ENCODE measurements around the gene MSH5. TPM values are rescaled to one million over a fixed set of nuclear protein-coding genes. Genes with fewer than 3 reads are reported as not detected.

The MSH5 gene
- total and polyA plus RNA-seq, 2 of the 13 experiments (the other 11 are each of a cell fraction or from before 2014, with no cell fraction given) = 10.2 to 38.7 TPM

DNA sequence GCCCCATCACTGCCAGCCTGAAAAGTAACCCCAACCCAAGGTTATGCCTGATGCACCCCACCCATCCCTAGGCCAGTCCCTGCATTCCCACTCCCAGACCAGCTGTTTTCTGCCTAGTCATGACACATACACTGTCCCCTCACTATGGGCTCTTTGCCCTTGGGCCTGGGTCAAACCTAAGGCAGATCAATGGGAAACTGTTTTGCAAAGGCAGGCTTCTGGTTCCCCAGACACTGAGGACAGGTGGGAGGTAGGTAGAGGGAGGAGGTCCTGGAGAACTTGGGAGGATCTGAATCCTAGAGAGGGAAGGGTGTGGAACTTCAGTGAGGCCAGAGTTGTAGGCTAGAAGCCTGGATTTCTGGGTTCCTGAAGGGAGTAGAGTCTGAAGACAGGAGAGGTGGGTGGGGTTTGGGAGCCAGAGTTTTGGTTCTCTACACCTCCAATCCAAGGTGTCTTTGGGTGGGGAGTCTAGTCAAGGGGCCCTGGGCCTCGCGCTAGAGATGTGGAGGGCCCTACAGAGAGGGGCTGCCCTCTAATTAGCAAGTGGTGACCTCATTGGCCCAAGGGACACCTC lies 5.5 kb upstream of the MSH5 start (continued):
- TF ChIP-seq, protein P1, sequence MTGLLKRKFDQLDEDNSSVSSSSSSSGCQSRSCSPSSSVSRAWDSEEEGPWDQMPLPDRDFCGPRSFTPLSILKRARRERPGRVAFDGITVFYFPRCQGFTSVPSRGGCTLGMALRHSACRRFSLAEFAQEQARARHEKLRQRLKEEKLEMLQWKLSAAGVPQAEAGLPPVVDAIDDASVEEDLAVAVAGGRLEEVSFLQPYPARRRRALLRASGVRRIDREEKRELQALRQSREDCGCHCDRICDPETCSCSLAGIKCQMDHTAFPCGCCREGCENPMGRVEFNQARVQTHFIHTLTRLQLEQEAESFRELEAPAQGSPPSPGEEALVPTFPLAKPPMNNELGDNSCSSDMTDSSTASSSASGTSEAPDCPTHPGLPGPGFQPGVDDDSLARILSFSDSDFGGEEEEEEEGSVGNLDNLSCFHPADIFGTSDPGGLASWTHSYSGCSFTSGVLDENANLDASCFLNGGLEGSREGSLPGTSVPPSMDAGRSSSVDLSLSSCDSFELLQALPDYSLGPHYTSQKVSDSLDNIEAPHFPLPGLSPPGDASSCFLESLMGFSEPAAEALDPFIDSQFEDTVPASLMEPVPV (CRISPR knock-in tag; IDR thresholded peaks at IDR 0.05) = peak; percentile 83; the same call in 1 of the 2 replicates
- TF ChIP-seq RAD21 (CRISPR knock-in tag; IDR thresholded peaks at IDR 0.05) (no peak), NONO (IDR thresholded peaks at IDR 0.05) (no peak), NONO (CRISPR knock-in tag; conservative IDR thresholded peaks at IDR 0.05) (0 out of 2 replicates have a peak, but pooled peaks have one; percentile 65), ZNF10 (CRISPR knock-in tag; IDR thresholded peaks at IDR 0.05; ENCODE audit: borderline replicate concordance, low read depth) (no peak), HBP1 (CRISPR knock-in tag; IDR thresholded peaks at IDR 0.05; ENCODE audit: low read depth) (0 out of 2 replicates have a peak, but pooled peaks have one; percentile 64), DR1 (CRISPR knock-in tag; IDR thresholded peaks at IDR 0.05) (no peak), ZNF709 (CRISPR knock-in tag; IDR thresholded peaks at IDR 0.05) (0 out of 2 replicates have a peak, but pooled peaks have one; percentile 11), ZBTB20 (CRISPR knock-in tag; IDR thresholded peaks at IDR 0.05; ENCODE audit: borderline replicate concordance, low read depth) (no peak), ARID2 (CRISPR knock-in tag; IDR thresholded peaks at IDR 0.05; ENCODE audit: borderline replicate concordance) (0 out of 2 replicates have a peak, but pooled peaks have one; percentile 24), RFXANK (CRISPR knock-in tag; IDR thresholded peaks at IDR 0.05) (no peak), ISL2 (CRISPR knock-in tag; IDR thresholded peaks at IDR 0.05) (0 out of 2 replicates have a peak, but pooled peaks have one; percentile 1), TARDBP (CRISPR knock-in tag; IDR thresholded peaks at IDR 0.05) (peak; percentile 63; the same call in 1 of the 2 replicates), JUNB (CRISPR knock-in tag; IDR thresholded peaks at IDR 0.05; ENCODE audit: borderline replicate concordance) (0 out of 2 replicates have a peak, but pooled peaks have one; percentile 27), NR2F6 (IDR thresholded peaks at IDR 0.05) (no peak), NR2F6 (CRISPR knock-in tag; IDR thresholded peaks at IDR 0.05) (peak; percentile 43; the same call in 1 of the 2 replicates), MAZ (IDR thresholded peaks at IDR 0.05; ENCODE audit: borderline replicate concordance, low read depth, low read length) (no peak), MAZ (CRISPR knock-in tag; IDR thresholded peaks at IDR 0.05; ENCODE audit: low read depth) (0 out of 2 replicates have a peak, but pooled peaks have one; percentile 19), ZNF441 (CRISPR knock-in tag; IDR thresholded peaks at IDR 0.05; ENCODE audit: borderline replicate concordance) (peak; percentile 54; the same call in 1 of the 2 replicates)
- TF ChIP-seq, protein P2, sequence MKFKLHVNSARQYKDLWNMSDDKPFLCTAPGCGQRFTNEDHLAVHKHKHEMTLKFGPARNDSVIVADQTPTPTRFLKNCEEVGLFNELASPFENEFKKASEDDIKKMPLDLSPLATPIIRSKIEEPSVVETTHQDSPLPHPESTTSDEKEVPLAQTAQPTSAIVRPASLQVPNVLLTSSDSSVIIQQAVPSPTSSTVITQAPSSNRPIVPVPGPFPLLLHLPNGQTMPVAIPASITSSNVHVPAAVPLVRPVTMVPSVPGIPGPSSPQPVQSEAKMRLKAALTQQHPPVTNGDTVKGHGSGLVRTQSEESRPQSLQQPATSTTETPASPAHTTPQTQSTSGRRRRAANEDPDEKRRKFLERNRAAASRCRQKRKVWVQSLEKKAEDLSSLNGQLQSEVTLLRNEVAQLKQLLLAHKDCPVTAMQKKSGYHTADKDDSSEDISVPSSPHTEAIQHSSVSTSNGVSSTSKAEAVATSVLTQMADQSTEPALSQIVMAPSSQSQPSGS (CRISPR knock-in tag; IDR thresholded peaks at IDR 0.05) = no peak
- TF ChIP-seq, protein P3, sequence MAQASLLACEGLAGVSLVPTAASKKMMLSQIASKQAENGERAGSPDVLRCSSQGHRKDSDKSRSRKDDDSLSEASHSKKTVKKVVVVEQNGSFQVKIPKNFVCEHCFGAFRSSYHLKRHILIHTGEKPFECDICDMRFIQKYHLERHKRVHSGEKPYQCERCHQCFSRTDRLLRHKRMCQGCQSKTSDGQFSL (CRISPR knock-in tag; IDR thresholded peaks at IDR 0.05) = no peak
- TF ChIP-seq, protein P4, sequence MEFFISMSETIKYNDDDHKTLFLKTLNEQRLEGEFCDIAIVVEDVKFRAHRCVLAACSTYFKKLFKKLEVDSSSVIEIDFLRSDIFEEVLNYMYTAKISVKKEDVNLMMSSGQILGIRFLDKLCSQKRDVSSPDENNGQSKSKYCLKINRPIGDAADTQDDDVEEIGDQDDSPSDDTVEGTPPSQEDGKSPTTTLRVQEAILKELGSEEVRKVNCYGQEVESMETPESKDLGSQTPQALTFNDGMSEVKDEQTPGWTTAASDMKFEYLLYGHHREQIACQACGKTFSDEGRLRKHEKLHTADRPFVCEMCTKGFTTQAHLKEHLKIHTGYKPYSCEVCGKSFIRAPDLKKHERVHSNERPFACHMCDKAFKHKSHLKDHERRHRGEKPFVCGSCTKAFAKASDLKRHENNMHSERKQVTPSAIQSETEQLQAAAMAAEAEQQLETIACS (CRISPR knock-in tag; IDR thresholded peaks at IDR 0.05) = no peak

All from HepG2 (cell line).